GM19035 (cell line): ENCODE results near the gene SLC9A9.

Source experiments
- ATAC-seq: cut with Tn5 transposase; IDR thresholded peaks from one replicate; pipeline ENCODE4 v1.9.1; 2021; ENCODE audit not compliant: unreplicated experiment

The SLC9A9 gene

GRCh38 chr3:143573610-143574303 lies 274.5 kb downstream of the SLC9A9 start:
- ATAC-seq: no peak

- no peak for ATAC-seq
Measured at GRCh38 chr3:143571548-143571947, 276.7 kb downstream of the SLC9A9 start.

- no peak for ATAC-seq
Measured at GRCh38 chr3:143567823-143568222, 280.4 kb downstream of the SLC9A9 start.

DNA sequence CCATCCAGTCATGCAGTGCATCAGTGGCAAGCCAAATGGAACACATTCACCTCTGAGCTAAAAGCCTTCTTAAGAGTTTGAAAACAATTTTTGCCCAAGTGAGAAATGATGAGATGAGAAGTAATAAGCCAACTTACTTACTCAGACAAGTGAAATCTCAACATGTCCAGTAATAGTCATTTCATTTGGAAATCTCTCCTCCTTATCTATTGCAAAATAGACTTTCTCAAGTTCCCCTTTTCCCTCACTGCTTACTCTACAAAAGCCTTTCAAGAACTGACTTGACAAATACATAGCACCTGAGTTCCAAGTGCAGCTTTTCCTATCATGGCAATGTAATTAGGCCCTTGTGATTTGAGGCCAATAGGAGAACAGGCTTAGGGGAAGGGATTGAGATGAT lies 282.3 kb downstream of the SLC9A9 start:
- ATAC-seq: no peak

DNA sequence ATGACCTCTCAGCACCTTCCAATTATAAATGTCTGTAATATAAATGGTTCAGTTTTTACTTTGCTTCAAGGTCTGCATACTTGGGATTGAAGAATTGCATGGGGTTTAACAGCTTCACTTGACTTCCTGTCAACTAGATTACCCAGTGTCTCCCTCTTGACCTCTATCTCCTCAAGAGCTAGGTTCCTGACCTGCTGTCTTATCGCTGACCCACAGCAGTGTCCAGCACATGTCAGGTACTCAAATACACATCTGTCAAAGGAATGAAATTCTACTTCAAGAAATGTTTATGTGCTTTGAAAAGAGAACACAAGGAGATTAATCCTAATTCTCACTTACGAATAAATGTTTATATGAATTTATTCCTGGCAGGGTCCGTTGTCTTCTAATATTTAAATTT lies 284.5 kb downstream of the SLC9A9 start:
- no peak for ATAC-seq

GRCh38 chr3:143562789-143563188 lies 285.5 kb downstream of the SLC9A9 start:
- no peak for ATAC-seq

DNA sequence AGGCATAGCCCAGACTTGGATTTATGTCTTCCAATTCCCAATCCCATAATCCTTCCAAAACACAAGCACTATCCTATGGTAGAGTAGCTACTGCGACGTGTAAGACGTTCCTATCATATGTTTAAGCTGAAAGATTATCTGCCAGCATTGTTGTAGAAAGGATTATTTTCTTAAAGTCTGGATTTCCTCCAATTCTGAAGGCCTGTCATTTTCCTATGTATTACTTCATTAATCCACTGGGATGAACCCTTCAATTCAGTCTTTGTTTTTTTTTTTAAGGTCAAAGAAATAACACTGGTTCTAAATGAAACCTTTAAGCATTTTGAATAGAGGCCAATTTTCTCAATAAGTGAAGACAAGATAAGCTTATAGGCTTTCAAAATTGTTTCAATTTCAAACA lies 289.0 kb downstream of the SLC9A9 start:
- no peak for ATAC-seq

GRCh38 chr3:143552851-143553250 lies 295.4 kb downstream of the SLC9A9 start:
- no peak for ATAC-seq

DNA sequence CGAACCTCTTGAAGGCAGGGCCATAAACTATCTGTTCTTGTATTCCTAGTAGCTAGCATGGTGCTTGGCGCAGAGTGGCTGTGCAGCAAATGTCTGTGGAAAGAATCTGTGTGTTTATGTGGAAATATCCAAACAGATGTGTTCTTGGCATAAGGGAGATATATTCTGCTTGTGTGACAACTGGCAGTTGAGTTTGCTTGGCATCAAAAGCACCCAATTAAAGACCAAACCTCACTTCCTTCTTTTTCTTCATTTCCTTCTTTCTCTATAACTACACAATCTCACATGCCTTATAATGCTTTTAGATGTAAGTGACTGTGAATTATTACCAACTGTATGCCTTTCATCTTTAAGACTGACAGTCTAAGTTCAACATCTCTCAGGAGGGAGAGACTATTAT lies 296.5 kb downstream of the SLC9A9 start:
- no peak for ATAC-seq

- no peak for ATAC-seq
Measured at GRCh38 chr3:143548861-143549497, 299.3 kb downstream of the SLC9A9 start.

GRCh38 chr3:143548393-143548792 lies 299.9 kb downstream of the SLC9A9 start:
- no peak for ATAC-seq

- no peak for ATAC-seq
Measured at GRCh38 chr3:143538577-143538981, 309.7 kb downstream of the SLC9A9 start.

- no peak for ATAC-seq
Measured at GRCh38 chr3:143538061-143538460, 310.2 kb downstream of the SLC9A9 start.

- no peak for ATAC-seq
Measured at GRCh38 chr3:143536817-143537535, 311.3 kb downstream of the SLC9A9 start.

GRCh38 chr3:143535994-143536784 lies 312.1 kb downstream of the SLC9A9 start:
- peak; percentile 96 for ATAC-seq

DNA sequence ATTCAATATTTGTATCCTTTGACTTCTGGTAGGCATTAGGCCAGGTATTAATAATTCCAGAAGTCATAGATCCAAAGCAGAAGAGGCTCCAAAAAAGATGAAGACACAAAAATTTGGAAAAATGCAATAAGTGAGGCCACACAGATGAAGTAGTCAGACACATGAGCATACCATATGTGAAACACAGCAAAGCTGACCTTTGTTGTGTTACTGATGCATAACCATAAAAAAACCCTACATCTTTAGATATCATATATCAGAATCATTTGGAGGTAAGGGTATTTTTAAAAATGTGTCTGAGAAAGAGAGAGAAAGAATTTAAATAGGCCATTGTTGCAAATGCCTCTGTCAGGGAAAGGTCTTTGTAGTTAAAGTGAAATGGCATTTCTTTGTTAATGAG lies 314.9 kb downstream of the SLC9A9 start:
- no peak for ATAC-seq

DNA sequence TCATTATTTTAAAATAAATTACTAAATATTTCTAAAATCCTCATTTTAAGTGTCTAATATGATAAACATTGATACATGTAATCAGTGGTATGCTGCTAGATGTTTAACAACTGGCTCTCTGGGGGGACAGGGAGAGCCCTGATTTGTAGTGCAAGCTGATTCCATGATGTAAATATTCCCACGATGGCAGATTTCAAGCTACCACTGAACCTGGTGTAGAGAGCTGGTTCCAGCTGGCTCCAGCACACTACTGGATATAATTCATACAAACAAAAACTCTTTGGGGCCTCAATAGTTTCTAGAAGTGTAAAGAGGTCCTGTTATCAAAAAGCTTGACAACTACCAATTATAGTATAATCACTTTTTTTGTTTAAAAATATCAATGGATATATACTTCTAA lies 316.2 kb downstream of the SLC9A9 start:
- ATAC-seq: no peak

DNA sequence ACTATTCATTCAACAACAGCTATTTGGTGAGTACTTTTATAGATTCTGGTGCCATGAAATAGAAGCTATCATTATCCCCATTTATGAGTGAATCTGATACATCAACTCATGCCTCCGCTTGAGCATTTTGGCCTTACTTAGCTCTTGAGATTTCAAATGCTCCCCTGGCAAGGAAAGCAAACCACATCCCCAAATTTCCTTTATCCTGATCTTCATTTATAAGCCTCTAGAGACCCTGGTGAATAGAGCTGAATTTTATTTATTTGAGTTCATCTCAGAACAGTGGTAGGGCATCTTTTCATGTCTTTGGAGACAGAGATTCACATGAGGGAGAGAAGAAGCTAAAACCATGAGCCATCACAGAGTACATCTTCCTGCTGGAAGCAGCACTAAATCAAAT lies 317.2 kb downstream of the SLC9A9 start:
- ATAC-seq: no peak

- no peak for ATAC-seq
Measured at GRCh38 chr3:143529798-143530197, 318.5 kb downstream of the SLC9A9 start.

- peak; percentile 57 for ATAC-seq
Measured at GRCh38 chr3:143529018-143529478, 319.2 kb downstream of the SLC9A9 start.

DNA sequence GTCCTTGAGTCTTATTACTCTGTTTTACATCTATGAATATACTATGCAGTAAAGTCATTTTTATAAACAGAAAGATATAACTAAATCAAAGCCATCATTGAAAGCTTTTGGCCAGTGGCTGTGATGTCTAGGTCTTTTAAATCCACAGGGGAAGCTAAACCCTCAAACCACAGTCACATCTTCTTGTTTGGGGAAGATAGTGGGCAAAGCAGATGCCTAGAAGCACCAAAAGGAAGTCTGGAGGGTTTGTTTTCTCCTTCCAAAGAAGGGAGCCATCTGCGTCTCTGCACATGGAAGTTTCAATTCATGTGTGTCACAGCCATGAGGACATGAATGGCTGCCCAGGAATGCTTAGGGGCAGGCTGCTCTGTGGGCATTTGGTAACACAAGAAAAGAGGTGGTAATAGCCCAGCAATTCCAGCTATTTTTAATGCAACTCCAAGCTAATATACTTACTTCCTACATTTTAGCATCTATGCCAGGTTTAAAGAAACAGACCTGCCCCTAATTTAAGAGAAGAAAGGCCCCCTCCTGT lies 322.2 kb downstream of the SLC9A9 start:
- ATAC-seq: no peak
